IPS DF 4.7 (cell line): ENCODE measurements around the gene CDX2.
"Not testable (repeated sequence)": the region's sequence is repeated elsewhere in the genome, so short reads cannot be mapped to it uniquely, and the experiment has no call there.

Experiments
- DNase-seq: peaks from one replicate; pipeline ENCODE4 v3.0.0-alpha.2; 2013; ENCODE audit warnings: low spot score; ENCODE audit errors: extremely low read depth

Gene CDX2

GRCh38 chr13:27965740-27966640, 3.1 kb downstream of the CDX2 start:
- DNase-seq, result no peak

- no peak for DNase-seq
These were observed 3.8 kb downstream of the CDX2 start for GRCh38 chr13:27965343-27965739.

GRCh38 chr13:27964741-27965323, 4.3 kb downstream of the CDX2 start:
- no peak for DNase-seq

- DNase-seq, result not testable (repeated sequence)
These were observed 4.9 kb downstream of the CDX2 start for GRCh38 chr13:27964206-27964605.

GRCh38 chr13:27963491-27963890, 5.6 kb downstream of the CDX2 start:
- DNase-seq, result no peak

GRCh38 chr13:27962982-27963381, 6.1 kb downstream of the CDX2 start:
- DNase-seq, result no peak

- no peak for DNase-seq
These were observed 6.8 kb downstream of the CDX2 start for GRCh38 chr13:27962128-27962841.

- DNase-seq, result no peak
These were observed 7.7 kb downstream of the CDX2 start for GRCh38 chr13:27961227-27962085.

GRCh38 chr13:27960362-27961226, 8.5 kb downstream of the CDX2 start:
- DNase-seq, result no peak

GRCh38 chr13:27959976-27960361, 9.1 kb downstream of the CDX2 start:
- DNase-seq, result no peak

- DNase-seq, result no peak
These were observed 12.4 kb downstream of the CDX2 start for GRCh38 chr13:27956576-27957300.

GRCh38 chr13:27955014-27955591, 14.0 kb downstream of the CDX2 start:
- no peak for DNase-seq

- DNase-seq, result no peak
These were observed 14.7 kb downstream of the CDX2 start for GRCh38 chr13:27954406-27954851.

GRCh38 chr13:27953676-27954405, 15.3 kb downstream of the CDX2 start:
- DNase-seq, result no peak

GRCh38 chr13:27952876-27953675, 16.0 kb downstream of the CDX2 start:
- DNase-seq, result no peak

- DNase-seq, result no peak
These were observed 26.1 kb downstream of the CDX2 start for GRCh38 chr13:27942972-27943371.

GRCh38 chr13:27933580-27934328, 35.4 kb downstream of the CDX2 start:
- no peak for DNase-seq
